Eye (tissue), 1 donor: Measurements from ENCODE around the gene MRPL48.
"Not testable (repeated sequence)": the region's sequence is repeated elsewhere in the genome, so short reads cannot be mapped to it uniquely, and the experiment has no call there.

ENCODE experiments used
- DNase-seq: peaks from one replicate; pipeline ENCODE4 v3.0.0-alpha.2; 2015

Gene MRPL48

DNA sequence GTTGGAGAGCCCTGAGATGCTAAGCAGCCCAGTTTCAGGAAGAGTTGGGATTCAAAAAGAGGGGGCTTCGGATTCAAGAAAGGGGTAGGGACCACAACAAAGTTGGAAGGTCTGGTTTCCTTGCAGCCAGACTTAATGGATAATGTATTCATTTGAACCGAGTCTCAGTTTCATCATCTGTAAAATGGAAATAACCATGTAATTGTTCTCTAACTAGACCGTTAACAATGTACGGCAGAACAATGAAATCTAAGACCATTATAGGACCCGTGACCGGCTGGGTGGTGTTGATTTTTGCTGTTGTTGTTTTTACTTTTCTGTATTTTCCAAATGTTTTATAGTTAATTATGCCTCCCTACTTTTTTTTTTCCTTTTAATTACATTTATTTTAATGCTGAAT, 6.4 kb upstream of the MRPL48 start:
- no peak for DNase-seq

DNA sequence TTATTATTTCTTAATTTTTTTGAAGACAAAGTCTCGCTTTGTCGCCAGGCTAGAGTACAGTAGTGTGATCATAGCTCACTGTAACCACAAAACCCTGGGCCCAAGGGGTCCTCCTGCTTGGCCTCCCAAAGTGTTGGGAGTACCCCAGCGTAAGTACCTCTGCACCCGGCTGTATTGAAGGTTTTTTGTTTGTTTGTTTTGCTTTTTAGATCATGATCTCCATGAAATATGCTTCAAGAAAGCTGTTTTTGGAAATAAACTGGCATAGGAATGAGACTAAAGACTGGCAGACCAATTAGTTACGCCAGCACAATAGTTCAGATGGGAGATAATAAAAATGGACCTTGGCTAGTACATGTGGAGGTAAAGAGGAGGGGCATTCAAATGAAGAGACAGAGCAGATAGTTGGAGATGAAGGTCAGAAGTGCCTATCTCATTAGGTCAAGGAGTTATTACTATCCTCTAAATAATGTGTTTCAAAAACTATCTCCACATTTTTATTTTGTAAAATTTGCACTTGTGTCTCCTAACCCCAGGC, 4.1 kb upstream of the MRPL48 start:
- no peak for DNase-seq

DNA sequence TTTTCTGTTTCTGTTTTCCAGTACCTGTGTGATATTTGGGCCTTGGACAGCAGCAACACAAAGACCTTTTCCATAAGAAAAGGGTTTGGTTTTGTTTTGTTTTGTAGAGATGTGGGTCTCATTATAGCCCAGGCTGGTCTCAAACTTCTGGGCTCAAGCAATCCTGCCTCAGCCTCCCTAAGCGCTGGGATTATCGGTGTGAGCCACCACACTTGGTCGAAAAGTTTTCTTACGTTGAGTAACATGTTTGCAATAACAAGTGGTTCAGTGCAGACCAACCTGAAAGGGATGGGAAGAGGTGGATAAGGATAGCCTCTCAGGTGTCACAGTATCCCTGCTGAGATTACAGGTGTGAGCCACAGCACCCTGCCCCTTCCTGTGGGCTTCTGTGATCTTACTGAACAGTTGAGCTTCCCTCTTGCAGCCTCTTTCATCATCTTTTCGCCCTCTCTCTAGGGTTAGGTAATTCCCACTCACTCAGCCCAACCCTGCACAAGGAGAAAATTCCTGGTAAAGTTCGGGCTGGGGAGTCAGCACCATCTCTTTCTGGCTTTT, 3.5 kb upstream of the MRPL48 start:
- DNase-seq = no peak

DNA sequence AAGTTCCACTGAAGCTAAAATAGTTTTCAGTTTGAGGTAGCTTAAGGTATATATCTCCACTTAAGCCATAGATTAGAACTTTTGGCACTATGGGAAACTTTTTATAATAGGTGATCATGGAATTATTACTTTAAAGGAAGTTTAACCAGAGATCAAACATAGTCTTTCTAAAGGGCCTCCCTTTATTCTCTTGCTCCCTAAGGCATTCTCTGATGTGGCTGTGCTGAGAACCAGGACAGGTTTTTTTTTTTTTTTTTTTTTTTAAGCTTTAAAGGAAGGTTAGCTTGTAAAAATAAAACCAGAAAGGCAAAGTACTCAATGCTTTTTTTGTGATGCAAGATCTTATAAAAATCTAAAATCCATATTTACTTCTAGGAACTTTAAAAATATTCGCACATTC, 2.9 kb upstream of the MRPL48 start:
- no peak for DNase-seq

DNA sequence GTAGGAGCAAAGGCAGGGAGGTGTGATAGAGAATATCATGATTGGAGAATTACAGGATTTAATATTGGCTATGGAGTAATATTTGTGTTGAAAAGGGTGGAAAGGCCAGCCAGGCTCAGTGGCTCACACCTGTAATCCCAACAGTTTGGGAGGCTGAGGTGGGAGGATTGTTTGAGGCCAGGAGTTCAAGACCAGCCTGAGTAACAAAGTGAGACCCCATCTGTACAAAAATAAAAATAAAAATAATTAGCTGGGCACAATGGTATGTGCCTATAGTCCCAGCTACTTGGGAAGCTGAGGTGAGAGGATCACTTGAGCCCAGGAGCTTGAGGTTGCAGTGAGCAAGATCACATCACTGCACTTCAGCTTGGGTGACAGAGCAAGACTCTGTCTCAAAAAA, 2.2 kb upstream of the MRPL48 start:
- DNase-seq = not testable (repeated sequence)

DNA sequence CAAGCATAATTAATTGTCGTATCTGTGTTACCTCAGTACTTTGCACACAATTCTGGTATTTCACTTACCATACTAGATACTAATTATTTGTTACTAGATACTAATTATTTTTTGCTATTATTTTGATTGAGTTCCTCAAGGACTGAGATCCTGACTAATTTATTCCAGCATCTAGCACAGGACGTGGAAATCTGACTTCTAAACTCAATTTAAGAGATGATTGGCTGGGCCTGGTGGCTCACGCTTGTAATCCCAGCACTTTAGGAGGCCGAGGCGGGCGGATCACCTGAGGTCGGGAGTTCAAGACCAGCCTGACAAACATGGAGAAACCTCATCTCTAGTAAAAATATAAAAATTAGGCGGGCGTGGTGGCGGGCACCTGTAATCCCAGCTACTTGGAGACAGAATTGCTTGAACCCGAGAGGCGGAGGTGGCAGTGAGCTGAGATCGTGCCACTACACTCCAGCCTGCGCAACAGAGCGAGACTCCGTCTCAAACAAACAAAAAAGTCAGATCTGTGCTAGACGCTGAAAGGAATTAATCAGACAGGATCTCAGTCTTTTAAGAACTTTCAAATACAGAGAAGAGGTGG, 527 bp upstream of the MRPL48 start:
- peak; percentile 20 for DNase-seq

DNA sequence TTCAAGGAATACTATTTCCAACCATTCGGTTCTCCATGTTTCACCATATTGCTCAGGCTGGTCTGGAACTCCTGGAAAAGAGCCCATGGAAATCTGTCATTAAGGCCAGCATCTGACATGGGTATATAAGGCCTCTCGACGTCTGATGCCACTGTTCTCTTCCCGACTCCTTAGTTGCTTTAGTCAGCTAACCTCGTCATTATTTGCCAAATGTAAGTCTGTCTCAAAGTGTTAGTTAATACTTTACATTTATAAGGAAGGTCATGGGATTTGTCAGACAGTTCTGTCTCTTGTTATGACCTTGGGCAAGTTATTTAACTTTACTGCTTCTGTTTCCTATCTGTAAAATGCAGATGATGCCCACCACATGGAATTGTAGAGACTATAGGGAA, 1.6 kb downstream of the MRPL48 start:
- no peak for DNase-seq

DNA sequence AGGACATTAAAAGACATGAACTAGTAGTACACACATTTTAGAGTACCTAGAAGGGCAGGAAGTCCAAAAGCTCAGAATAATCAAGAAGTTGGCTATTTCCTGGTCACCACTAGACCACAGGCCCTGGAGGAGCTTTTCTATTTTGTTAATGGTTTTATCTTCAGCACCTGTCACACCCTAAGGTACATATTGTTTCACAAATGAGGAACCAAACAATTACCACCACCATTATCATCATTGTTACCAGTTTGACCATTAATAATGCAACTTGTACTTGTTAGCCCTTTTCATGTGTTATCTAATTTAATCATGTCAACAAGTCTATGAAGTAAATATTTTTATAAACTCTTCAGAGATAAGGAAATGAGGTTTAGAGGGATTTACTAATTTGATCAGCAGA, 4.9 kb downstream of the MRPL48 start:
- no peak for DNase-seq

DNA sequence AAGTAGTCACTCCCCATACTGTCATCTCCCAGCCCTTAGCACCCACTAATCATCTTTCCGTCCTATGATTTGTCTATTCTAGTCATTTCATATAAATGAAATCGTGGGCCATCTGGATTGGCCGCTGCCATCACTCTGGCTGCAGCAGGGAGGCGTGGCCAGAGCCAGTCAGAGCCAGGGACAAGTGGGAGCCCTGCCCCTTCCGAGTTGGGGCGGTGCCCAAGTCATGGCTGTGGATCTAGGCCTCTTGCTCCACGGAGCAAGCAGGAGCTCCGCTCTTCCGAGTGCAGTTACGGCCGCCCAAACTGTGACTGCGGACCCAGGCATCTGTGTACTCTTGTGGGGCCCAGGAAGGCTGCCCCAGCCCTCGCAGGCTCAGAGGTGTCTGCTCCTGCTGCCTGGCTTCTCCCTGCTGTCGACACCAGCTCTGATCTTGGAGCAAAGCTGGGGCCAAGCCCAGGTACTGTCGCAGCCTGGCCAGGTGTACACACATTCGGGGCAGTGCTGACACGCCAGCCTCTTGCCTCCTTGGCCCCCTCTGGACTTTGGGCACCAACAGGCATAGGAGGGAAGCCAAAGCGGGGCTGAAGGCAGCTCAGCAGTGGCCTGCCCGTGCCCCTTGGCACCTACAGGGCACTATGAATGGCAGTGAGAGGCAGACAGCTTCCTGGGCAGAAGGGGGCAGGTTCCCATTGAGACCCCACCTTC, 8.4 kb downstream of the MRPL48 start:
- DNase-seq = no peak

DNA sequence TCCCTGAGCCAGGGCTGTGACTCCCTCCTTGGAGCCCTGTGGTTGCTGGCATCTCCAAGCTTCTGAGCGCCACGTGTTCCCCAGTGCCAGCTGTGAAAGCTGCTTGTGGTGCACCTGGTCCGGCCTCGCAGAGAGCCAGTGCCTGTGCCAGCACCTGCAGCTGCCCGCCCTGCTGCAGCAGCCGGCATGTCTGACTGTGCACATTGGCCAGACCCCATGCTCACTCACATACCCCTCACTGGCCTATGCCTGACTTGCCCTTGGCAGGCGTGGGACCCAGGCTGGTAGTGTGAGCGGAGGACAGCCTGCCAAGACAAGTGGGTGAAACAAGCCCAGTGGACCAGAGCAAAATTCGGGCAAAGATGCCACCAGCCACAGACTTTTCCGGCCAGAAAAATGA, 9.8 kb downstream of the MRPL48 start:
- no peak for DNase-seq

DNA sequence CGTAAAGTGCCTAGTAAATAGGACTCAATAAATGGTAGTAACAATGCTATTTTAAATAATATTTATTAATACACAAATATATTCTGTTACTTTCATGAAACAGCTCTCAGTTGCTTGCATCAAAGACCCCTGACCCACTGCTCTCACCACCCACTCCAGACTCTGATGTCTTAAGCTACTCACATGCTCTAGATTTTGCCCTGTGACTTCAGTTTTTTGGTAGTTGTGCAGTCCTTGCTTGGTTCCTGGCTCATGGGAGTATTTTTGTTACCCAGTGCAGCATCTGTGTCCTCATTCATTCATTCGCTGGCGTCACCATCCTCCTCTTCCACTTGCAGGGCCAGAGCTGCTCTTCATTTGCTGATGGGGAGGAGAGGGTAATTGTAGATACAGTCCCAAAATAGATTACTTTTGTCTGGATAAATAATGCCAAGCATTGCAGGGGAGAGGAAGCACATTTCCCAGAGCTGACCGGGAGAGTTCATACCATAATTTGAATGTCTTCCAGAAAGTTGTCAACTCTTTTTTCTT, 12.7 kb downstream of the MRPL48 start:
- no peak for DNase-seq

DNA sequence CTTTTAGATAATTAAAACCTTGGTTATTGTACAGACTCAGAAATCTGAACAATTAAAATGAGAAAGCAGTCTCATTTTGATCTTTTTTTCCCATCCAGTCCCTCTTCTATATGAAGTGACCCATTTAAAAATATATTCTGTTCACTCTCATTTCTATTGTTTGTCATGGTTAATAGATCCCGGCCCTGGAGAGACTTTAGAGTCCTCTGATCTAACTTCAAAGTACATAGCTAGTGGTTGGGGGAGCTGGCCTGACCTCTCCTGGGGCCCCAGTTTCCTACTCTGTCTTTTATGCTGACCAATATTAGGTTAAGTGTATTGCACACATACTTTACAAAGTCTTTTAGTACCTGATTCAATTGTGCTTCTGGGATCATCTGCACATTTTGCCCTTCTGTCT, 13.5 kb downstream of the MRPL48 start:
- DNase-seq = no peak

DNA sequence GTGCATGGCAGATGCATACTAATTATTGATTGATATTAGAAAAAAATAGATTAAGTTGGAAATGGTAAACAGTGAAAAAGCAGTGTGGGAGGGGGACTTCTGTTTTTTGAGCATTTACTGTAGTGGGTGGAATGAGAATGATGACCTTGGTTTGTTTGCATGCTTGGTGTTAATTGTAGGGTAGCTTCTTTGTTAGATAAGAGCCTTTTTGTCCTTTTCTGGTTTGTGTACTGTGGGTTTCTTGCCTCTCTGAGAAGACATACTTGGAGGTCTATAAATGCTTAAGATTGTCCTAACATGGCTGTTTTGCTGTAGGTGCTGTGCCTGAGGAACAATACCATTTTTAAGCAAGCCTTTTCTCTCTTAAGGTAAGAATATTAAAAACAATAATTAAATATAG, 17.0 kb downstream of the MRPL48 start:
- no peak for DNase-seq

DNA sequence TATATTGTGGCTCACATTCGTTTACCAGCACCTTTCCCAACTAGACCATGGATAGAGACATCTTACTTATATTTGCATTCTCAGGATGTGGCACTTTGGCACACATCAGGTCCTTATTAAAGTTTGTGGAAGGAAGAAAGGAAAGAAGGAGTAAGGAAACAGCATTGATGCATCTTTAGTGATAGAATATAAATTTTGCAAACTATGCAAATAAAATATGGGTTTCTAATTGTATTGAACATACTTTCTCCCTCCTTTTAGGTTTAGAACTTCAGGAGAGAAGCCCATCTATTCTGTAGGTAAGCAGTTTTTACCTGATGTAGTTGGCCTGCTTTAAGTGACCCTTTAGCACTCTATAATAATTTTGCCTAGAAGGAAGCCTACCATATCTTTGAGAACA, 20.4 kb downstream of the MRPL48 start:
- DNase-seq = no peak

DNA sequence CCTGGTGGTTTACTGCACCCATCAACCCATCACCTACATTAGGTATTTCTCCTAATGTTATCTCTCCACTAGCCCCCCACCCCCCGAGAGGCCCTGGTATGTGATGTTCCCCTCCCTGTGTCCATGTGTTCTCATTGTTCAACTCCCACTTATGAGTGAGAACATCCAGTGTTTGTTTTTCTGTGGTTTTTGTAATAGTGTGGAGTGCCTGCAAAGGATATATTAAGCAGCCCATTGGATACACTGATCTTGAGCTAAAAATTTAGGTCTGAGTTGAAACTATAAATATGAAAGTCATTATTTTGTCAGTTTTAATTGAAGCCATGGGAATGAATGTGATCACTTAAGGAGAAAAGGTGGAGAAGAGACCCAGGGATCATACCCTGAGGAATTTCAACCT, 23.0 kb downstream of the MRPL48 start:
- DNase-seq = no peak

DNA sequence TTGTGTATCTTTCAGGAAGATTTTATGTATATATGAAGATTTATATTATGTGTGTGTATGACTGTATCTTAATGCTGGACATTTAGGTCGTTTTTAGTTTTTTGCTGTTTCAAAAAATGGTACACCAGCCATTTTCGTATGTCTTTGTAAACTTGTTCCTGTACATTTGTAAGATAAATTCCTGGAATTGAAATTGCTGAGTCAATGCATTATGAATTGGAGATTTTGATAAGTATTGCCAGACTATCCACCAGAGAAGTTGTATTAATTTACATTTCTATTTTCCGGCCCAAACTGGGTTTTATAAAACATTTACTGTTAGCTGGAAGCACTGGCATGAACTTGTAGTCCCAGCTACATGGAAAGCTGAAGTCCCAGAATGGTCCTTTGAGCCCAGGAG, 24.6 kb downstream of the MRPL48 start:
- no peak for DNase-seq

DNA sequence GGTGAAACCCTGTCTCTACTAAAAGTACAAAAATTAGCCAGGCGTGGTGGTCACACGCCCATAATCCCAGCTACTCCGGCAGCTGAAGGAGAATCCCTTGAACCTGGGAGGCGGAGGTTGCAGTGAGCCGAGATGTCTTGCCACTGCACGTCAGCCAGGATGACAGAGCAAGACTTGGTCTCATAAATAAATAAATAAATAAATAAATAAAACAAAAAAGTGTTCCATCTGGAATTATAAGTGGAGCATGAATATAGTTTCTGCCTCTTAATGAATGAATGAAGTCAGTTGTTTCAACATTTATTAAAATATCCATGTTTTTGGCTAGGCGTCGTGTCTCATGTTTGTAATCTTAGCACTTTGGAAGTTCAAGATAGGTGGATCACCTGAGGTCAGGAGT, 27.1 kb downstream of the MRPL48 start:
- DNase-seq = no peak

DNA sequence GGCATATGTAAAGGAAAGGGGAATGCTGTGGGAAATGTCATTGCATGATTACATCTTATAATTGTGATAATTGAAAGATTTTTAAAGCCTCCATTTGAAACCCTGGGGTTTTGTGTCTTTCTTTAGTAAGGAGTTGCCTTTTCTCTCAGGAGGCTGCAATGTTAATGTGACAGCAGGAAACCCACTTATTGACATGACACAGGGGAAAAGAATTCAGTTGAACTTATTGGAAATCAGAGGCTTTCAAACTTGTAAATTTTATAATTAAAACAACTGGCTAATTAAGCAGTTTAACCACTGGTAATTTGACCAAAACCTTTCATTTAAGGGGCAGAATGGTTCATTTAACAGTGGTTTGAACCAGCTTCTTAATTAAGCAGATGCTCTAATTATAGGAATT, 31.2 kb downstream of the MRPL48 start:
- no peak for DNase-seq

DNA sequence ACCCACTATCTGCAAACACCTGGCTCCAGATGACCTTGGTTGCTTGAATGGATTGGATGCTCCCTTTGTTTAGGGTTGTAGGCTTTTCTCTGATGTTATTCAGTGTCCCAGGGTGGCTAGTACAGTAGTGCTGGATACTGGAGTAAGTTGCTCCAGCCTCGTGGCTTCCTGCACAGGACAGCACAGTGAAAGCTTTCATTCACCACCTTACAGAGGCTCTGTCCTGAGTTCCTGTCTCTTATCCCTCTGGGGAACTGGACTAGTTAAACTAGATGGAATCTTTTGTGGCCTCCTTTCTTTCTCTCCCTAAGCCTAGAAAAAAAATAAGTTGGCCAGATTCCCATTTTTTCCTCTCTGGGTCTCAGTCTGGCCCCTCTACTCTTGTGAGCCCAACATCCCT, 42.6 kb downstream of the MRPL48 start:
- no peak for DNase-seq

DNA sequence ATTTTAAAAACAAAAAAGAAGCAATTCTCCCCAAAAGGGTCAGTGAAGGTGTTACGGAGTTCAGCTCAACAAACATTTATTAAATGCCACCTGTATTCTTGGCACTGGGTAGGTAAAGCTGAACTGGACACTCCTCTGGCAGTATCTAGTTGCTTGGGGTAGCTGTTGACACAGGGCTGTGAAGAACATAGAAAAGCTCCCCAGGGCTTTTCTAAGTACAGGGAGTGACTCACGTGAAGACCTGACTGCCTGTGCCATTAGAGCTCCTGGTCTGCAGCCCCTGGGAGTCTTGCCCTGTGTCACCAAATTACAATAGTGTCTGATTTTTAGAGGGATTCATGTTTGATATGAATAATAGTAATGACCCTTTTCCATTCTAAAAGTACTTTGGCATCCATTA, 45.4 kb downstream of the MRPL48 start:
- no peak for DNase-seq

DNA sequence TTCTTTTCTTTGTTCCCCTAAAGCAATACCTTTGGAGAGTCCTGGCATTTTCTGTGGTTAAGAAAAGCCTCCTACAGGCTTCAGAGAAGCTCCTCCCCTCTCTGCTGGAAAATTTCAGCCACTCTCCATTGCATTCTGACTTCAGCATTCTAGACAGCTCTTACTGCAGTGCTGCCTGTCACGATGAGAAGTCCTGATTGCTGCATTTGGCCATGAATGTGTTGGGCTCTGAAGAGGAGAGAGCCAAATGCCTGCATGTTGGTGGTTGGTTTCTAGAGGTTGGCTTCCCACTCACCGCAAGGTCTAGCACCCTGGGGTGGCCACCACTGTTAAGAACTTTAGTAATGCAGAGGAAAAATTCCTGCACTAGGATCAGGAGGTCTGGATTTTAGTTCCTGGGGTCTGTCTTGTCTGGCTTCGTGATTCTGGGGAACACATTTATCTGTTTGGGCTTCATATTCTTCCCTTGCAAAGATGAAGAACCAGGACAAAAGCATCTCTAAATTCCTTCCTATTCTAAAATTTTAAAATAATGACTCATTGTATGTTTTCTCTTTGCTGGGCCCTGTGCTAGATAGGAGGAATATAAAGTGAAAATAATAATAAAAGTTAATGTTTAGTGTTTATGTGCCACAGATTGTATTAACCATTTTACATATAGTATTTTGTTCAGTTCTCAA, 50.9 kb downstream of the MRPL48 start:
- no peak for DNase-seq

DNA sequence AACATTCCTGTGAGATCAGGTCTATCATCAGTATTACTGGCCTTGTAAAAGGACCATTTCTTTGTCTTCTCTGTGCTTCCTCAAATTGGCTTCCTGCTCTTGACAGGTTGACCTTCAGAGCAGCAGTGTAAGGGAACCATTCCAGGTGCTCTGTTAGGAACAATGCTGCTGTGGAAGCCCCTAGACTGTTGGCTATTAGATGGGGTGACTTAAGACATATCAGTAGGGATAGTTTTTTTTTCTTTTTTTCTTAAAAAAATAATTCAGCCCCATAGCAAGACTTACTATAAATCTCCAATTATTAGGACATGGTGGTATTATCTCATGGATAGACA, 51.4 kb downstream of the MRPL48 start:
- no peak for DNase-seq

DNA sequence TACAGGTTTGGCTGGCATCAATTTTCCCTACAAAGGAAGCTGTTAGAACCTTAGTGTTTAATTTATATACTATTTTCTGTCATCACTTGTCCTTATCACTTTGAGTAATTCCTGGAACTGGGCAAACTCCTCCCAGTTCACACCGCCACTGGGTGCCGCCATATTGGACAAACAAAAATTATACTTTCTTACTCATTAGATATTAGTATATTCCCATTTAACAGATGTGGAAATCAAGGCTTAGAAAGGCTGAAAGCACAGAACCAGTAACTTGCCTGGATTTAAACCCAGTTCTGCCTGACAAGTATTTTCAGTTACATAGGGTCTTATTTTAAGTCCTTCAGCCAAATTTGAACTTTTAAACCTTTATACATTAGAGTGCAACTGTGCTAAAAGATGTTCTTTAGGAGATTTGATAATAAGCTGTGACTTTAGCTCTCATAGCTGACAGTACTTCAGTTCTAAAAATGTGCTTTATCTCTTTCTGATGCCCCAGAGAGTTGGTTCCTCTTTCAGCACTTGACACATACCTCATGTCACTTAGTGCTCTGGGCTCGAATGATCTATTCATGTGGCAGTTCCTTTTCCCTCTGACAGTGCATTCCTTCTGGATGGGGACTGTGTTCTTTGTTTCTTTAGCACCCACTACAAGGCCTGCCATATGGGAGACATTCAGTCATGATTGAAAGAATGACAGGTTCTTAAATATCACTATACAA, 63.5 kb downstream of the MRPL48 start:
- no peak for DNase-seq
